Peyer's patch (tissue), 4 donors: Measurements from ENCODE around the gene FAM114A2. TPM values are rescaled to one million over a fixed set of nuclear protein-coding genes. Genes with fewer than 3 reads are reported as not detected.

Experiments used
- DNase-seq, 3 donors: peaks; one replicate each; pipeline ENCODE4 v3.0.0-alpha.2; 2017 to 2019
- H3K27ac ChIP-seq, 4 donors: fragments of 200-600 bp; sonication (generic); one replicate each; pipeline ENCODE4 v1.5.1; 2016 to 2019
- H3K27me3 ChIP-seq, 2 donors: fragments of 200-600 bp; sonication (generic); one replicate each; pipeline ENCODE4 v1.5.1; 2019
- H3K36me3 ChIP-seq, 3 donors: fragments of 200-600 bp; sonication (generic); one replicate each; pipeline ENCODE4 v1.5.1; 2016 to 2019
- H3K4me1 ChIP-seq, 4 donors: fragments of 200-600 bp; sonication (generic); one replicate each; pipeline ENCODE4 v1.5.1; 2016 to 2019
- H3K4me3 ChIP-seq, 4 donors: fragments of 200-600 bp; sonication (generic); 1 replicate in 3 of 4; 2 replicates in 1 of 4; pipeline ENCODE4 v1.5.1; 2016 to 2019; ENCODE audit warnings: mild to moderate bottlenecking in 1 of 4
- H3K9me3 ChIP-seq, 4 donors: fragments of 200-600 bp; sonication (generic); one replicate each; pipeline ENCODE4 v1.5.1; 2016 to 2019; ENCODE audit warnings: mild to moderate bottlenecking in 1 of 4
- CTCF ChIP-seq, 6 experiments: fragments of 450-650 bp in 4 of 6; fragments of 200-600 bp in 2 of 6; sonication (generic) in 1 of 6; IDR thresholded peaks; one replicate each; pipeline ENCODE4 v1.5.1; 2017 to 2019; ENCODE audit warnings: antibody characterized with exemption in 6 of 6, mild to moderate bottlenecking in 3 of 6, moderate library complexity in 1 of 6
- POLR2A ChIP-seq, 2 donors: fragments of 450-650 bp; IDR thresholded peaks; one replicate each; pipeline ENCODE4 v1.5.1; 2017; ENCODE audit warnings: antibody characterized with exemption in 2 of 2, mild to moderate bottlenecking in 2 of 2, moderate library complexity in 2 of 2
- total RNA-seq, 4 donors: library from RNA; depleted of rRNA; stranded (reverse); fragments of >200 nt; gene quantifications; one replicate each; pipeline ENCODE4 v1.1.0, GENCODE V29; 2016

Gene FAM114A2
- total RNA-seq, 4 donors from 2014 or later = 10.2 to 39.3 (median 16.3) TPM

GRCh38 chr5:154059039-154059430 lies 20.3 kb upstream of the FAM114A2 start:
- Histone ChIP-seq H3K4me3 (no peak overlapping the region), H3K36me3 (peaks cover 0 to 6% (median 0%) of the 10 kb centered on the region in 3 donors), H3K27ac (peak overlapping the region in 1 of 4 donors; percentile 13), H3K9me3 (no peaks in the 10 kb centered on the region), H3K27me3 (no peaks in the 10 kb centered on the region), H3K4me1 (peaks cover 0 to 15% (median 0%) of the 10 kb centered on the region in 4 donors)
- no peak for TF ChIP-seq CTCF (IDR thresholded peaks at IDR 0.05)
- TF ChIP-seq POLR2A (IDR thresholded peaks at IDR 0.05) = no peak
- DNase-seq = no peak

- Histone ChIP-seq H3K9me3 (no peaks in the 10 kb centered on the region), H3K4me3 (no peak overlapping the region), H3K4me1 (peaks cover 0 to 15% (median 0%) of the 10 kb centered on the region in 4 donors), H3K27ac (peak overlapping the region in 1 of 4 donors; percentile 13), H3K36me3 (peaks cover 0 to 13% (median 0%) of the 10 kb centered on the region in 3 donors), H3K27me3 (no peaks in the 10 kb centered on the region)
- TF ChIP-seq POLR2A (IDR thresholded peaks at IDR 0.05) (no peak), CTCF (IDR thresholded peaks at IDR 0.05) (no peak)
- no peak for DNase-seq
Observed at GRCh38 chr5:154058055-154059038, 19.6 kb upstream of the FAM114A2 start.

- no peak for TF ChIP-seq POLR2A (IDR thresholded peaks at IDR 0.05)
- TF ChIP-seq CTCF (IDR thresholded peaks at IDR 0.05) = no peak
- peaks cover 0 to 15% (median 0%) of the 10 kb centered on the region in 4 donors for H3K4me1 ChIP-seq
- no peak for DNase-seq
Observed at GRCh38 chr5:154055201-154055600, 16.5 kb upstream of the FAM114A2 start.

GRCh38 chr5:154053468-154053867 lies 14.8 kb upstream of the FAM114A2 start:
- Histone ChIP-seq H3K27ac (no peak overlapping the region), H3K36me3 (peaks cover 0 to 34% (median 0%) of the 10 kb centered on the region in 3 donors), H3K9me3 (no peaks in the 10 kb centered on the region), H3K4me3 (no peak overlapping the region), H3K27me3 (no peaks in the 10 kb centered on the region), H3K4me1 (peaks cover 0 to 9% (median 0%) of the 10 kb centered on the region in 4 donors)
- no peak for DNase-seq
- TF ChIP-seq CTCF (IDR thresholded peaks at IDR 0.05) = no peak
- TF ChIP-seq POLR2A (IDR thresholded peaks at IDR 0.05) = no peak

More at GRCh38 chr5:154055201-154055600, 16.5 kb upstream of the FAM114A2 start:
- peaks cover 0 to 30% (median 0%) of the 10 kb centered on the region in 3 donors for H3K36me3 ChIP-seq
- no peak overlapping the region for H3K4me3 ChIP-seq
- H3K27me3 ChIP-seq = no peaks in the 10 kb centered on the region
- no peak overlapping the region for H3K27ac ChIP-seq
- no peaks in the 10 kb centered on the region for H3K9me3 ChIP-seq

- Histone ChIP-seq H3K4me1 (no peaks in the 10 kb centered on the region), H3K4me3 (no peak overlapping the region), H3K27ac (no peak overlapping the region), H3K9me3 (no peaks in the 10 kb centered on the region), H3K36me3 (peaks cover 0 to 34% (median 0%) of the 10 kb centered on the region in 3 donors), H3K27me3 (no peaks in the 10 kb centered on the region)
- DNase-seq = no peak
- no peak for TF ChIP-seq POLR2A (IDR thresholded peaks at IDR 0.05)
- TF ChIP-seq CTCF (IDR thresholded peaks at IDR 0.05) = no peak
Observed at GRCh38 chr5:154049636-154050035, 10.9 kb upstream of the FAM114A2 start.
